Trophoblast cell (in vitro differentiated cells and primary cell): ENCODE results near the gene PBRM1.

Experiments
- DNase-seq, 2 donors: peaks; one replicate each; pipeline ENCODE4 v3.0.0-alpha.2; 2016
- H2AFZ ChIP-seq: 2 replicates; pipeline ENCODE4 v1.6.1; 2013; ENCODE audit warnings: low read length, moderate library complexity, mild to moderate bottlenecking; ENCODE audit not compliant: insufficient read depth, poor library complexity
- H2AK5ac ChIP-seq: 2 replicates; pipeline ENCODE4 v1.6.1; 2013; ENCODE audit warnings: mild to moderate bottlenecking, low read length
- H2BK120ac ChIP-seq: 2 replicates; pipeline ENCODE4 v1.6.1; 2013; ENCODE audit warnings: low read length, mild to moderate bottlenecking, moderate library complexity; ENCODE audit not compliant: insufficient read depth, poor library complexity
- H2BK12ac ChIP-seq: 2 replicates; pipeline ENCODE4 v1.6.1; 2013; ENCODE audit warnings: mild to moderate bottlenecking, low read length, moderate library complexity
- H2BK5ac ChIP-seq: 2 replicates; pipeline ENCODE4 v1.6.1; 2013; ENCODE audit warnings: low read length, low read depth, moderate library complexity, mild to moderate bottlenecking; ENCODE audit not compliant: poor library complexity
- H3K14ac ChIP-seq: 2 replicates; pipeline ENCODE4 v1.6.1; 2013; ENCODE audit warnings: mild to moderate bottlenecking, low read length
- H3K18ac ChIP-seq: 2 replicates; pipeline ENCODE4 v1.6.1; 2013; ENCODE audit warnings: mild to moderate bottlenecking, low read length
- H3K23ac ChIP-seq: 2 replicates; pipeline ENCODE4 v1.6.1; 2013; ENCODE audit warnings: low read length
- H3K27ac ChIP-seq: 2 replicates; pipeline ENCODE4 v1.5.1; 2013; ENCODE audit warnings: low read depth, mild to moderate bottlenecking, inconsistent platforms, low read length, moderate library complexity
- H3K27me3 ChIP-seq: 2 replicates; pipeline ENCODE4 v1.6.1; 2013; ENCODE audit warnings: inconsistent platforms, mild to moderate bottlenecking, low read length, moderate library complexity; ENCODE audit not compliant: insufficient read depth
- H3K36me3 ChIP-seq, 2 experiments: 1 replicate in 1 of 2; 2 replicates in 1 of 2; pipeline ENCODE4 v1.6.1; 2013; ENCODE audit warnings: low read length in 2 of 2, mild to moderate bottlenecking in 2 of 2, moderate library complexity in 1 of 2; ENCODE audit not compliant: insufficient read depth in 2 of 2, control insufficient read depth in 1 of 2
- H3K4ac ChIP-seq: 2 replicates; pipeline ENCODE4 v1.6.1; 2013; ENCODE audit warnings: low read depth, mild to moderate bottlenecking, low read length, moderate library complexity
- H3K4me1 ChIP-seq, 2 experiments: 1 replicate in 1 of 2; 2 replicates in 1 of 2; pipeline ENCODE4 v1.6.1; 2013; ENCODE audit warnings: low read length in 2 of 2, mild to moderate bottlenecking in 2 of 2, moderate library complexity in 1 of 2; ENCODE audit not compliant: insufficient read depth in 2 of 2, control insufficient read depth in 1 of 2
- H3K4me2 ChIP-seq: 2 replicates; pipeline ENCODE4 v1.6.1; 2013; ENCODE audit warnings: inconsistent platforms, mild to moderate bottlenecking, low read length, moderate library complexity
- H3K4me3 ChIP-seq: 2 replicates; pipeline ENCODE4 v1.5.1; 2013; ENCODE audit warnings: mild to moderate bottlenecking, low read depth, low read length, inconsistent platforms
- H3K79me1 ChIP-seq: one replicate; pipeline ENCODE4 v1.6.1; 2013; ENCODE audit warnings: low read length
- H3K79me2 ChIP-seq: 2 replicates; pipeline ENCODE4 v1.6.1; 2013; ENCODE audit warnings: low read length, mild to moderate bottlenecking; ENCODE audit not compliant: control insufficient read depth, insufficient read depth, poor library complexity
- H3K9ac ChIP-seq: 2 replicates; pipeline ENCODE4 v1.6.1; 2013; ENCODE audit warnings: mild to moderate bottlenecking, low read length
- H3K9me3 ChIP-seq: 2 replicates; pipeline ENCODE4 v1.6.1; 2013; ENCODE audit warnings: low read depth, mild to moderate bottlenecking, control low read depth, inconsistent platforms, low read length; ENCODE audit not compliant: insufficient read depth
- H4K12ac ChIP-seq: 2 replicates; pipeline ENCODE4 v1.6.1; 2013; ENCODE audit warnings: low read depth, mild to moderate bottlenecking, low read length, moderate library complexity
- H4K8ac ChIP-seq: 2 replicates; pipeline ENCODE4 v1.6.1; 2013; ENCODE audit warnings: low read depth, mild to moderate bottlenecking, low read length, moderate library complexity
- H4K91ac ChIP-seq: one replicate; pipeline ENCODE4 v1.6.1; 2013; ENCODE audit warnings: low read depth, mild to moderate bottlenecking, low read length, moderate library complexity
- WGBS: extraction: QIAGEN DNeasy Blood & Tissue Kit; methylation state at CpG from one replicate; pipeline ENCODE4 v1.1.7; 2013; ENCODE audit warnings: missing lambda C conversion rate; ENCODE audit not compliant: insufficient read length, insufficient coverage; ENCODE audit errors: extremely low coverage; 5-methylcytosine and 5-hydroxymethylcytosine counted together

PBRM1 gene

GRCh38 chr3:52561028-52561747 is 124.5 kb downstream of the PBRM1 start:
- no peak overlapping the region for H2AFZ ChIP-seq
- H4K8ac ChIP-seq, result peak overlapping the region; percentile 38
- peaks cover 5% of the 10 kb centered on the region for H3K79me1 ChIP-seq
- no CpG with 5 or more reads among the region's 4 CpGs for WGBS
- no peak overlapping the region for H3K4me3 ChIP-seq
- H3K4me1 ChIP-seq, result peaks cover 0 to 8% of the 10 kb centered on the region in 2 experiments
- no peaks in the 10 kb centered on the region for H3K79me2 ChIP-seq
- H2AK5ac ChIP-seq, result no peak overlapping the region
- H3K36me3 ChIP-seq, result peaks cover 14 to 28% of the 10 kb centered on the region in 2 experiments
- H4K91ac ChIP-seq, result no peak overlapping the region
- H3K4me2 ChIP-seq, result no peak overlapping the region
- H3K27ac ChIP-seq, result no peak overlapping the region
- H3K27me3 ChIP-seq, result no peaks in the 10 kb centered on the region
- H3K23ac ChIP-seq, result no peak overlapping the region
- H3K14ac ChIP-seq, result no peak overlapping the region
- H3K18ac ChIP-seq, result no peak overlapping the region
- no peaks in the 10 kb centered on the region for H3K9me3 ChIP-seq
- H2BK5ac ChIP-seq, result peak overlapping the region; percentile 9
- no peak overlapping the region for H4K12ac ChIP-seq
- H2BK12ac ChIP-seq, result peak overlapping the region; percentile 49
- H3K9ac ChIP-seq, result no peak overlapping the region
- DNase-seq, result peak in 1 of 2 donors; percentile 8
- H2BK120ac ChIP-seq, result no peak overlapping the region
- H3K4ac ChIP-seq, result no peak overlapping the region

- Histone ChIP-seq H2BK5ac (no peak overlapping the region), H3K27me3 (no peaks in the 10 kb centered on the region), H3K79me2 (no peaks in the 10 kb centered on the region), H3K9ac (no peak overlapping the region), H3K4me3 (no peak overlapping the region), H3K23ac (no peak overlapping the region), H3K18ac (no peak overlapping the region), H2BK120ac (no peak overlapping the region), H2AK5ac (no peak overlapping the region), H3K4me1 (peaks cover 3 to 14% of the 10 kb centered on the region in 2 experiments), H4K12ac (no peak overlapping the region), H2AFZ (no peak overlapping the region), H4K91ac (no peak overlapping the region), H3K4ac (no peak overlapping the region), H3K27ac (peak overlapping the region; percentile 49), H3K36me3 (peaks cover 16 to 38% of the 10 kb centered on the region in 2 experiments), H3K79me1 (peaks cover 5% of the 10 kb centered on the region), H2BK12ac (no peak overlapping the region), H3K4me2 (no peak overlapping the region), H3K9me3 (no peaks in the 10 kb centered on the region), H4K8ac (no peak overlapping the region), H3K14ac (no peak overlapping the region)
- DNase-seq, result peak; percentile 63 to 86
- no CpG with 5 or more reads among the region's 5 CpGs for WGBS
These were observed 127.3 kb downstream of the PBRM1 start for GRCh38 chr3:52558436-52558835.

- no peak overlapping the region for H3K4ac ChIP-seq
- no peaks in the 10 kb centered on the region for H3K27me3 ChIP-seq
- no peak for DNase-seq
- no peak overlapping the region for H4K8ac ChIP-seq
- H3K4me3 ChIP-seq, result no peak overlapping the region
- H2BK120ac ChIP-seq, result no peak overlapping the region
- no peaks in the 10 kb centered on the region for H3K79me2 ChIP-seq
- no peaks in the 10 kb centered on the region for H3K9me3 ChIP-seq
- no peak overlapping the region for H2AFZ ChIP-seq
- H2BK12ac ChIP-seq, result no peak overlapping the region
- H3K14ac ChIP-seq, result no peak overlapping the region
- peaks cover 5% of the 10 kb centered on the region for H3K79me1 ChIP-seq
- H4K12ac ChIP-seq, result no peak overlapping the region
- peaks cover 11 to 38% of the 10 kb centered on the region in 2 experiments for H3K36me3 ChIP-seq
- H3K4me2 ChIP-seq, result no peak overlapping the region
- no peak overlapping the region for H3K23ac ChIP-seq
- no peak overlapping the region for H3K18ac ChIP-seq
- H3K4me1 ChIP-seq, result peaks cover 3 to 14% of the 10 kb centered on the region in 2 experiments
- no peak overlapping the region for H3K9ac ChIP-seq
- no peak overlapping the region for H3K27ac ChIP-seq
- H2AK5ac ChIP-seq, result no peak overlapping the region
- no peak overlapping the region for H4K91ac ChIP-seq
- H2BK5ac ChIP-seq, result no peak overlapping the region
- WGBS, result no CpG with 5 or more reads among the region's 9 CpGs
These were observed 128.4 kb downstream of the PBRM1 start for GRCh38 chr3:52557011-52557960.

- Histone ChIP-seq H2BK5ac (no peak overlapping the region), H3K9me3 (no peaks in the 10 kb centered on the region), H3K14ac (no peak overlapping the region), H3K79me1 (peaks cover 3% of the 10 kb centered on the region), H4K12ac (no peak overlapping the region), H3K36me3 (peaks cover 9 to 44% of the 10 kb centered on the region in 2 experiments), H3K4ac (no peak overlapping the region), H3K23ac (no peak overlapping the region), H3K27ac (no peak overlapping the region), H2AK5ac (no peak overlapping the region), H3K4me3 (no peak overlapping the region), H3K4me2 (no peak overlapping the region), H3K9ac (no peak overlapping the region), H4K8ac (no peak overlapping the region), H2AFZ (no peak overlapping the region), H3K79me2 (no peaks in the 10 kb centered on the region), H3K27me3 (no peaks in the 10 kb centered on the region), H2BK12ac (no peak overlapping the region), H3K18ac (no peak overlapping the region), H4K91ac (no peak overlapping the region), H3K4me1 (peaks cover 3 to 8% of the 10 kb centered on the region in 2 experiments), H2BK120ac (no peak overlapping the region)
- DNase-seq, result no peak
- WGBS, result no CpG with 5 or more reads among the region's 1 CpG
These were observed 130.7 kb downstream of the PBRM1 start for GRCh38 chr3:52555056-52555455.
